OCI-LY1 (cell line): ENCODE results near the gene POGLUT3.

Experiments used
- H2AFZ ChIP-seq: fragments of 200-600 bp; sonication (generic), shearing (Covaris generic); 2 replicates; pipeline ENCODE4 v1.6.0; 2014; ENCODE audit warnings: antibody characterized with exemption, mild to moderate bottlenecking, low read length
- H3F3A ChIP-seq: fragments of 200-600 bp; sonication (generic), shearing (Covaris generic); 2 replicates; pipeline ENCODE4 v1.6.0; 2014; ENCODE audit warnings: mild to moderate bottlenecking, antibody characterized with exemption, low read length, moderate library complexity; ENCODE audit not compliant: insufficient read depth
- H3K27ac ChIP-seq: fragments of 200-600 bp; sonication (generic); 2 replicates; pipeline ENCODE4 v1.5.1; 2014; ENCODE audit warnings: low read length, mixed run types, mild to moderate bottlenecking, low read depth; ENCODE audit not compliant: poor library complexity, severe bottlenecking
- H3K27me3 ChIP-seq: fragments of 200-600 bp; sonication (generic); 2 replicates; pipeline ENCODE4 v1.6.0; 2014; ENCODE audit warnings: antibody characterized with exemption, mild to moderate bottlenecking, low read length, moderate library complexity; ENCODE audit not compliant: insufficient read depth
- H3K36me3 ChIP-seq: fragments of 200-600 bp; sonication (generic); 2 replicates; pipeline ENCODE4 v1.6.1; 2014; ENCODE audit warnings: mild to moderate bottlenecking, antibody characterized with exemption, low read length, moderate library complexity, mixed read lengths; ENCODE audit not compliant: insufficient read depth
- H3K4me1 ChIP-seq: fragments of 200-600 bp; sonication (generic); 2 replicates; pipeline ENCODE4 v1.5.1; 2014; ENCODE audit warnings: mild to moderate bottlenecking, low read length, moderate library complexity; ENCODE audit not compliant: insufficient read depth, severe bottlenecking
- H3K4me2 ChIP-seq: fragments of 200-600 bp; sonication (generic), shearing (Covaris generic); 2 replicates; pipeline ENCODE4 v1.6.1; 2014; ENCODE audit warnings: low read length
- H3K4me3 ChIP-seq: fragments of 200-600 bp; sonication (generic); 2 replicates; pipeline ENCODE4 v1.5.1; 2014; ENCODE audit warnings: low read length, low read depth, mild to moderate bottlenecking, mixed read lengths; ENCODE audit not compliant: poor library complexity, severe bottlenecking
- H3K79me2 ChIP-seq: fragments of 200-600 bp; shearing (Covaris generic); 2 replicates; pipeline ENCODE4 v1.6.1; 2016; ENCODE audit warnings: mixed run types, low read length, mixed read lengths; ENCODE audit not compliant: insufficient read depth
- H3K9ac ChIP-seq: fragments of 200-600 bp; sonication (generic), shearing (Covaris generic); 2 replicates; pipeline ENCODE4 v1.6.1; 2014; ENCODE audit warnings: mild to moderate bottlenecking, low read length, mixed read lengths
- H3K9me2 ChIP-seq: fragments of 200-600 bp; sonication (generic), shearing (Covaris generic); 2 replicates; pipeline ENCODE4 v1.6.1; 2014; ENCODE audit warnings: low read depth, mild to moderate bottlenecking, low read length, mixed read lengths
- H3K9me3 ChIP-seq: fragments of 200-600 bp; shearing (Covaris generic); 2 replicates; pipeline ENCODE4 v1.6.1; 2014; ENCODE audit warnings: low read length, mixed read lengths
- H4K20me1 ChIP-seq: fragments of 200-600 bp; sonication (generic), shearing (Covaris generic); 2 replicates; pipeline ENCODE4 v1.6.0; 2016; ENCODE audit warnings: mild to moderate bottlenecking, low read length; ENCODE audit not compliant: insufficient read depth
- CTCF ChIP-seq: fragments of 200-600 bp; sonication (generic), shearing (Covaris generic); IDR thresholded peaks from 2 replicates; pipeline ENCODE4 v1.5.1; 2017; ENCODE audit warnings: mild to moderate bottlenecking, antibody characterized with exemption, low read length, moderate library complexity, mixed read lengths
- EZH2 ChIP-seq: fragments of 200-600 bp; sonication (generic), shearing (Covaris generic); IDR thresholded peaks from 2 replicates; pipeline ENCODE4 v1.8.0; 2017; ENCODE audit warnings: borderline replicate concordance, mixed run types, mild to moderate bottlenecking, antibody characterized with exemption, low read length, moderate library complexity, mixed read lengths

The POGLUT3 gene

GRCh38 chr11:108516125-108516524 is 17.9 kb upstream of the POGLUT3 start:
- Histone ChIP-seq H3K4me1 (no peaks in the 10 kb centered on the region), H3K9me3 (no peaks in the 10 kb centered on the region), H3K4me2 (no peak overlapping the region), H3K9ac (no peak overlapping the region), H3F3A (no peaks in the 10 kb centered on the region), H3K79me2 (no peaks in the 10 kb centered on the region), H3K4me3 (no peak overlapping the region), H3K27ac (no peak overlapping the region), H4K20me1 (no peaks in the 10 kb centered on the region), H3K36me3 (no peaks in the 10 kb centered on the region), H3K27me3 (no peaks in the 10 kb centered on the region), H2AFZ (no peak overlapping the region), H3K9me2 (no peaks in the 10 kb centered on the region)
- TF ChIP-seq EZH2 (no peak), CTCF (no peak)

DNA sequence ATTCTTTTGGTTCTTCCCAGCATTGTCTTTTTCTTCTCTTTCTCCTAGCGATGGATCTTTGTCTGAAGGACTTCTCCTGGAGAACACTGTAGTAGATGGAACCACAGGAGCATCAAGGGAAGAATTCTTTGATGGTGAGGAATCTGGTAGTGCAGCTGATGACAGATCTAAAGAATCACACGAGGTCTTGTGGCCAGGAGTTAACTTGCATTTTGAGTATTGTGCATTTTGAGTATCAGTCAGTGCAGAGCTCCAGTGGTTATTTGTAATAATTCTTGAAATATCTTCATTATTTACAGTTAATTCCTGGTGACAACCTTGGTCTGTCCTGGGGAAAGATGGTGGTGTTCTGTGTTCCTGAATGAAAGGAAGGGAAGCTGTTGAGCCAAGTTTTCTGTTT is 14.5 kb upstream of the POGLUT3 start:
- H3K36me3 ChIP-seq = no peaks in the 10 kb centered on the region
- no peaks in the 10 kb centered on the region for H3K9me3 ChIP-seq
- no peaks in the 10 kb centered on the region for H4K20me1 ChIP-seq
- TF ChIP-seq CTCF = no peak
- no peak for TF ChIP-seq EZH2
- H3K9ac ChIP-seq = no peak overlapping the region
- H3K9me2 ChIP-seq = no peaks in the 10 kb centered on the region
- no peaks in the 10 kb centered on the region for H3K27me3 ChIP-seq
- no peaks in the 10 kb centered on the region for H3K79me2 ChIP-seq
- H3K27ac ChIP-seq = no peak overlapping the region
- H3K4me3 ChIP-seq = no peak overlapping the region
- no peaks in the 10 kb centered on the region for H3F3A ChIP-seq
- H3K4me1 ChIP-seq = no peaks in the 10 kb centered on the region
- H2AFZ ChIP-seq = no peak overlapping the region
- H3K4me2 ChIP-seq = no peak overlapping the region

DNA sequence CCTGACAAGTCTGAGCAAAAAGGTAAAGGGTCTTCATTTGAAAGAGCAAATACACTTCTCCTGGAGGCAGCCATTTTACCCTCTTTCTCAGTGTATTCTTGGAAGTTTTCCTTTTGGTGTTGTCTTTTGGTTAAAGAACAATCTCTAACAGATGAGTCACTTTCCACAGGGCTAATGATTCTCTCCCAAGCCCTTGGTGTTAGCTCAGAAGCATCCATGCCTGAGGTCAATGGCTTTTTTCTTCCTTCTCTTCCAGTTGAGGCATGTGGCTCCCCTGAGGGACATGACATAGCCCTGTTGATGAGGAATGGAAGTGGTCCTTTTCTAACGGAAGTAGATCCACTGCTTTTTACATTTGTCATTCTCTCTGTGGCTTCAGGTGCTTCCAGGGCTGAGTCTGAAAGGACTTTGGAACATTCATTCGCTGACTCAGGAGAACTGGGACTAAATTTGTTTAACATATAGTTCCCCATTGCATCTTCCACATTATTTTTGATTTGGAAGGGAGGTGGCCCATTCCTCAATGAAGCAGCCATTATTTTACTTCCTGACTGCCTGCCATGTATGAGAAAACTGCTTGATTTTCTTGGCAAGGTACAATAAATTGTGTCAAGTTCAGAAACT is 13.8 kb upstream of the POGLUT3 start:
- Histone ChIP-seq H3K9ac (no peak overlapping the region), H3F3A (no peaks in the 10 kb centered on the region), H3K4me2 (no peak overlapping the region), H4K20me1 (no peaks in the 10 kb centered on the region), H3K9me3 (no peaks in the 10 kb centered on the region), H3K36me3 (no peaks in the 10 kb centered on the region), H3K27me3 (no peaks in the 10 kb centered on the region), H3K79me2 (no peaks in the 10 kb centered on the region), H3K9me2 (no peaks in the 10 kb centered on the region), H3K4me3 (no peak overlapping the region), H3K27ac (no peak overlapping the region), H3K4me1 (no peaks in the 10 kb centered on the region), H2AFZ (no peak overlapping the region)
- no peak for TF ChIP-seq CTCF
- no peak for TF ChIP-seq EZH2
